HUES48 (cell line): Measurements from ENCODE around the gene MYO5B.

ENCODE experiments used
- H3K27ac ChIP-seq: one replicate; pipeline ENCODE4 v1.7.0; 2013; ENCODE audit warnings: low read depth, low read length, inconsistent platforms
- H3K27me3 ChIP-seq: 2 replicates; pipeline ENCODE4 v1.6.1; 2013; ENCODE audit warnings: mild to moderate bottlenecking, low read length; ENCODE audit not compliant: control insufficient read depth, insufficient read depth
- H3K36me3 ChIP-seq: 2 replicates; pipeline ENCODE4 v1.6.1; 2013; ENCODE audit warnings: low read length; ENCODE audit not compliant: control insufficient read depth, insufficient read depth
- H3K4me1 ChIP-seq: 2 replicates; pipeline ENCODE4 v1.6.1; 2013; ENCODE audit warnings: mild to moderate bottlenecking, low read length; ENCODE audit not compliant: control insufficient read depth, insufficient read depth
- H3K4me3 ChIP-seq: 2 replicates; pipeline ENCODE4 v1.5.1; 2013; ENCODE audit warnings: mild to moderate bottlenecking, low read depth, low read length
- H3K9ac ChIP-seq: 2 replicates; pipeline ENCODE4 v1.6.1; 2013; ENCODE audit warnings: mild to moderate bottlenecking, low read depth, low read length, moderate library complexity
- H3K9me3 ChIP-seq: 2 replicates; pipeline ENCODE4 v1.6.1; 2013; ENCODE audit warnings: low read length; ENCODE audit not compliant: control insufficient read depth, insufficient read depth

MYO5B gene

GRCh38 chr18:49993299-49993698 lies 201.6 kb downstream of the MYO5B start:
- H3K4me3 ChIP-seq: no peak overlapping the region
- no peaks in the 10 kb centered on the region for H3K27me3 ChIP-seq
- H3K9me3 ChIP-seq: no peaks in the 10 kb centered on the region
- peaks cover 22% of the 10 kb centered on the region for H3K4me1 ChIP-seq
- H3K9ac ChIP-seq: no peak overlapping the region
- no peaks in the 10 kb centered on the region for H3K36me3 ChIP-seq
- H3K27ac ChIP-seq: no peak overlapping the region

GRCh38 chr18:49988733-49989132 lies 206.2 kb downstream of the MYO5B start:
- Histone ChIP-seq H3K9me3 (no peaks in the 10 kb centered on the region), H3K4me3 (no peak overlapping the region), H3K27ac (peak overlapping the region; percentile 21), H3K36me3 (no peaks in the 10 kb centered on the region), H3K27me3 (no peaks in the 10 kb centered on the region), H3K9ac (no peak overlapping the region), H3K4me1 (peaks cover 22% of the 10 kb centered on the region)

- Histone ChIP-seq H3K9me3 (no peaks in the 10 kb centered on the region), H3K36me3 (no peaks in the 10 kb centered on the region), H3K4me1 (peaks cover 22% of the 10 kb centered on the region), H3K4me3 (no peak overlapping the region), H3K27me3 (no peaks in the 10 kb centered on the region), H3K27ac (peak overlapping the region; percentile 21), H3K9ac (no peak overlapping the region)
These were observed 206.8 kb downstream of the MYO5B start for GRCh38 chr18:49988101-49988500.

GRCh38 chr18:49985236-49985635 lies 209.7 kb downstream of the MYO5B start:
- Histone ChIP-seq H3K9me3 (no peaks in the 10 kb centered on the region), H3K4me1 (peaks cover 22% of the 10 kb centered on the region), H3K27me3 (no peaks in the 10 kb centered on the region), H3K36me3 (no peaks in the 10 kb centered on the region), H3K4me3 (no peak overlapping the region), H3K9ac (no peak overlapping the region), H3K27ac (no peak overlapping the region)

GRCh38 chr18:49980896-49981295 lies 214.1 kb downstream of the MYO5B start:
- Histone ChIP-seq H3K27ac (no peak overlapping the region), H3K9me3 (no peaks in the 10 kb centered on the region), H3K27me3 (no peaks in the 10 kb centered on the region), H3K4me3 (no peak overlapping the region), H3K9ac (no peak overlapping the region), H3K4me1 (no peaks in the 10 kb centered on the region), H3K36me3 (no peaks in the 10 kb centered on the region)

GRCh38 chr18:49976795-49977560 lies 218.0 kb downstream of the MYO5B start:
- no peak overlapping the region for H3K4me3 ChIP-seq
- no peaks in the 10 kb centered on the region for H3K36me3 ChIP-seq
- no peaks in the 10 kb centered on the region for H3K27me3 ChIP-seq
- no peaks in the 10 kb centered on the region for H3K4me1 ChIP-seq
- no peaks in the 10 kb centered on the region for H3K9me3 ChIP-seq
- H3K9ac ChIP-seq: no peak overlapping the region
- H3K27ac ChIP-seq: no peak overlapping the region

GRCh38 chr18:49976001-49976400 lies 218.9 kb downstream of the MYO5B start:
- H3K4me3 ChIP-seq: no peak overlapping the region
- no peaks in the 10 kb centered on the region for H3K9me3 ChIP-seq
- H3K36me3 ChIP-seq: no peaks in the 10 kb centered on the region
- H3K27ac ChIP-seq: no peak overlapping the region
- no peak overlapping the region for H3K9ac ChIP-seq
- H3K4me1 ChIP-seq: no peaks in the 10 kb centered on the region
- no peaks in the 10 kb centered on the region for H3K27me3 ChIP-seq

- H3K4me1 ChIP-seq: no peaks in the 10 kb centered on the region
- H3K9ac ChIP-seq: no peak overlapping the region
- H3K4me3 ChIP-seq: no peak overlapping the region
- no peaks in the 10 kb centered on the region for H3K9me3 ChIP-seq
- H3K36me3 ChIP-seq: no peaks in the 10 kb centered on the region
- no peaks in the 10 kb centered on the region for H3K27me3 ChIP-seq
- no peak overlapping the region for H3K27ac ChIP-seq
These were observed 220.9 kb downstream of the MYO5B start for GRCh38 chr18:49974079-49974478.

- no peak overlapping the region for H3K4me3 ChIP-seq
- H3K9ac ChIP-seq: no peak overlapping the region
- no peak overlapping the region for H3K27ac ChIP-seq
- no peaks in the 10 kb centered on the region for H3K36me3 ChIP-seq
- no peaks in the 10 kb centered on the region for H3K9me3 ChIP-seq
- H3K27me3 ChIP-seq: no peaks in the 10 kb centered on the region
- no peaks in the 10 kb centered on the region for H3K4me1 ChIP-seq
These were observed 221.4 kb downstream of the MYO5B start for GRCh38 chr18:49973592-49973991.

- Histone ChIP-seq H3K9ac (no peak overlapping the region), H3K4me1 (no peaks in the 10 kb centered on the region), H3K9me3 (no peaks in the 10 kb centered on the region), H3K27ac (no peak overlapping the region), H3K27me3 (no peaks in the 10 kb centered on the region), H3K4me3 (no peak overlapping the region), H3K36me3 (no peaks in the 10 kb centered on the region)
These were observed 222.4 kb downstream of the MYO5B start for GRCh38 chr18:49972535-49972934.

- no peak overlapping the region for H3K9ac ChIP-seq
- H3K9me3 ChIP-seq: no peaks in the 10 kb centered on the region
- H3K27me3 ChIP-seq: no peaks in the 10 kb centered on the region
- no peaks in the 10 kb centered on the region for H3K36me3 ChIP-seq
- H3K4me1 ChIP-seq: no peaks in the 10 kb centered on the region
- H3K27ac ChIP-seq: no peak overlapping the region
- H3K4me3 ChIP-seq: no peak overlapping the region
These were observed 223.5 kb downstream of the MYO5B start for GRCh38 chr18:49971462-49971861.
